ENCODE data around the gene ANGPTL4.

DNA sequence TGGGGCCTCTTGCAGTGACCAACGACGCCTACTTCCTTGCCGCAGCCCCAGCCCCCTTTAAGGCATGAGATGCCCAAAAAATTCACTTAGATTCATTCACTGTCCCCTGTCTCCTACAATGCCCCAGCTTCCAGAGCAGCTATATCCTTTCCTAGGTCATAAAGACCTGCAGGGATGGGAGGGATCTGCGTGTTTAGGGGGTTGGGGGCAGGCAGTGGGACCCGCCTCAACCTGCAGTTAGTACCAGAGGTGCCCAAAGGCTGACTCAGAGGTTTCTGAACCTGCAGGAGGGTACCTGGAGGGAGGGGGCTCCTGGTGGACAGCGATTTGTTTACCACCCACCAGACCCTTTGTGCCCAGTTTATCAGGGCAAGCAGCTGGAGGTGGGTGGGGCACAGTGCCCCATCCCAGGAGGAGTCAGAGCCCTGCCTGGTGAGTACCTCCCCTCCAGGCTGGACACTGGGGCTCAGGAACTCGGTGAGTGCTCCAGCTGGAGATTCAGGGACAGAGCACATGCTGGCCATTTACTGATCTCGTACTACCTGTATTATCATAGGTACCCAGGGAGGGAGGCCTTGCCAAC, 32.6 kb upstream of the ANGPTL4 start:
- TF ChIP-seq, protein P1, sequence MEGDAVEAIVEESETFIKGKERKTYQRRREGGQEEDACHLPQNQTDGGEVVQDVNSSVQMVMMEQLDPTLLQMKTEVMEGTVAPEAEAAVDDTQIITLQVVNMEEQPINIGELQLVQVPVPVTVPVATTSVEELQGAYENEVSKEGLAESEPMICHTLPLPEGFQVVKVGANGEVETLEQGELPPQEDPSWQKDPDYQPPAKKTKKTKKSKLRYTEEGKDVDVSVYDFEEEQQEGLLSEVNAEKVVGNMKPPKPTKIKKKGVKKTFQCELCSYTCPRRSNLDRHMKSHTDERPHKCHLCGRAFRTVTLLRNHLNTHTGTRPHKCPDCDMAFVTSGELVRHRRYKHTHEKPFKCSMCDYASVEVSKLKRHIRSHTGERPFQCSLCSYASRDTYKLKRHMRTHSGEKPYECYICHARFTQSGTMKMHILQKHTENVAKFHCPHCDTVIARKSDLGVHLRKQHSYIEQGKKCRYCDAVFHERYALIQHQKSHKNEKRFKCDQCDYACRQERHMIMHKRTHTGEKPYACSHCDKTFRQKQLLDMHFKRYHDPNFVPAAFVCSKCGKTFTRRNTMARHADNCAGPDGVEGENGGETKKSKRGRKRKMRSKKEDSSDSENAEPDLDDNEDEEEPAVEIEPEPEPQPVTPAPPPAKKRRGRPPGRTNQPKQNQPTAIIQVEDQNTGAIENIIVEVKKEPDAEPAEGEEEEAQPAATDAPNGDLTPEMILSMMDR (IDR thresholded peaks at IDR 0.05; ENCODE audit: low read depth, low read length): no peak
- TF ChIP-seq POLR2A (IDR thresholded peaks at IDR 0.05; ENCODE audit: extremely low read depth, insufficient read length): no peak
- TF ChIP-seq, protein P2, sequence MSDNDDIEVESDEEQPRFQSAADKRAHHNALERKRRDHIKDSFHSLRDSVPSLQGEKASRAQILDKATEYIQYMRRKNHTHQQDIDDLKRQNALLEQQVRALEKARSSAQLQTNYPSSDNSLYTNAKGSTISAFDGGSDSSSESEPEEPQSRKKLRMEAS (IDR thresholded peaks at IDR 0.05; ENCODE audit: low read depth, low read length): no peak
